ENCODE measurements around the gene PSMD8. TPM values are rescaled to one million over a fixed set of nuclear protein-coding genes. Genes with fewer than 3 reads are reported as not detected.

PSMD8 gene
- total RNA-seq, 1 donor from 2014 or later: 139 TPM

Other genes with a start within 250 kb of the PSMD8 start
- not detected for gene DPF1, start 150.3 kb upstream of the PSMD8 start, total RNA-seq
- 98.6 TPM for gene PPP1R14A, start 118.2 kb upstream of the PSMD8 start, total RNA-seq
- gene SPINT2, start 110.0 kb upstream of the PSMD8 start, total RNA-seq: 286 TPM
- gene C19orf33, start 70.3 kb upstream of the PSMD8 start, total RNA-seq: 129 TPM
- 25.1 TPM for gene YIF1B, start 58.6 kb upstream of the PSMD8 start, total RNA-seq
- gene KCNK6, start 54.7 kb upstream of the PSMD8 start, total RNA-seq: 4.8 TPM
- gene CATSPERG, start 38.7 kb upstream of the PSMD8 start, total RNA-seq: 11.9 TPM
- 0.86 TPM for gene GGN, start 13.5 kb downstream of the PSMD8 start, total RNA-seq
- 2.1 TPM for gene SPRED3, start 14.1 kb downstream of the PSMD8 start, total RNA-seq
- gene FAM98C, start 28.5 kb downstream of the PSMD8 start, total RNA-seq: 23.8 TPM
- 1.7 TPM for gene RASGRP4, start 51.6 kb downstream of the PSMD8 start, total RNA-seq
- 3.4 TPM for gene RYR1, start 59.1 kb downstream of the PSMD8 start, total RNA-seq
- gene MAP4K1, start 243.4 kb downstream of the PSMD8 start, total RNA-seq: 9.0 TPM
- gene EIF3K, start 244.6 kb downstream of the PSMD8 start, total RNA-seq: 322 TPM

Data from ureter (tissue), 1 donor.